Esophagus muscularis mucosa (tissue), 4 donors: ENCODE results near the gene SPG11. TPM values are rescaled to one million over a fixed set of nuclear protein-coding genes. Genes with fewer than 3 reads are reported as not detected.
"Not testable (repeated sequence)": the region's sequence is repeated elsewhere in the genome, so short reads cannot be mapped to it uniquely, and the experiment has no call there.

Experiments used
- DNase-seq: peaks from one replicate; pipeline ENCODE4 v3.0.0-alpha.2; 2017; ENCODE audit errors: extremely low spot score
- H3K27ac ChIP-seq, 4 donors: fragments of 200-600 bp; sonication (generic); replicated peaks in 1 of 4; 1 replicate in 3 of 4; 2 replicates in 1 of 4; pipeline ENCODE4 v1.5.1; 2016 to 2019; ENCODE audit warnings: mild to moderate bottlenecking in 1 of 4
- H3K27me3 ChIP-seq, 4 donors: fragments of 200-600 bp; sonication (generic); one replicate each; pipeline versions ENCODE4 v1.5.1 to v1.6.0; 2016 to 2019
- H3K36me3 ChIP-seq, 4 donors: fragments of 200-600 bp; sonication (generic); one replicate each; pipeline ENCODE4 v1.5.1; 2016 to 2019
- H3K4me1 ChIP-seq, 4 donors: fragments of 200-600 bp; sonication (generic); one replicate each; pipeline ENCODE4 v1.5.1; 2016 to 2019
- H3K4me3 ChIP-seq, 4 donors: fragments of 200-600 bp; sonication (generic); 1 replicate in 2 of 4; 2 replicates in 2 of 4; pipeline ENCODE4 v1.5.1; 2016 to 2019; ENCODE audit warnings: mild to moderate bottlenecking in 4 of 4, moderate library complexity in 1 of 4
- H3K9me3 ChIP-seq, 4 donors: fragments of 200-600 bp; sonication (generic); 1 replicate in 3 of 4; 2 replicates in 1 of 4; pipeline ENCODE4 v1.5.1; 2016 to 2019
- CTCF ChIP-seq, 3 experiments: fragments of 200-600 bp in 2 of 3; fragments of 450-650 bp in 1 of 3; sonication (generic) in 2 of 3; IDR thresholded peaks; one replicate each; pipeline ENCODE4 v1.5.1; 2017 to 2019; ENCODE audit warnings: antibody characterized with exemption in 3 of 3, mild to moderate bottlenecking in 2 of 3, moderate library complexity in 1 of 3
- EP300 ChIP-seq: sonication (generic); formaldehyde crosslinking; IDR thresholded peaks from one replicate; pipeline ENCODE4 v1.6.1; 2017; ENCODE audit warnings: antibody characterized with exemption
- POLR2A ChIP-seq: fragments of 450-650 bp; IDR thresholded peaks from one replicate; pipeline ENCODE4 v1.6.1; 2017; ENCODE audit warnings: antibody characterized with exemption, moderate library complexity, mild to moderate bottlenecking, low read depth
- POLR2AphosphoS5 ChIP-seq, 2 donors: sonication (generic); formaldehyde crosslinking; IDR thresholded peaks; one replicate each; pipeline ENCODE4 v1.6.1; 2017; ENCODE audit warnings: antibody characterized with exemption in 2 of 2
- WGBS: methylation state at CpG from one replicate; pipeline ENCODE4 v1.1.5; 2018; 5-methylcytosine and 5-hydroxymethylcytosine counted together
- intact Hi-C: fragments of 100-400 bp; cut with DNase I; formaldehyde crosslinking; loops from one replicate; pipeline ENCODE4 v1.15.1; 2023
- total RNA-seq, 4 donors: library from RNA; depleted of rRNA; stranded (reverse); fragments of >200 nt; gene quantifications; one replicate each; pipeline versions ENCODE4 v1.1.0 to v1.2.1, GENCODE V29; 2016

The SPG11 gene
- total RNA-seq, 4 donors from 2014 or later = 40.4 to 80.6 (median 55.2) TPM

- TF ChIP-seq CTCF (IDR thresholded peaks at IDR 0.05) (no peak), EP300 (no peak), POLR2AphosphoS5 (IDR thresholded peaks at IDR 0.05) (no peak), POLR2A (no peak)
- 98% methylated on average over 4 of the region's 4 CpGs for WGBS
- Histone ChIP-seq H3K4me3 (no peak overlapping the region), H3K36me3 (peaks cover 66 to 100% (median 92%) of the 10 kb centered on the region in 4 donors), H3K9me3 (peaks cover 0 to 5% (median 2%) of the 10 kb centered on the region in 4 donors), H3K27ac (no peak overlapping the region), H3K4me1 (no peaks in the 10 kb centered on the region), H3K27me3 (no peaks in the 10 kb centered on the region)
- intact Hi-C loops = no loop called here
- no peak for DNase-seq
Measured at GRCh38 chr15:44566155-44566540, 97.3 kb downstream of the SPG11 start.

- intact Hi-C loops = no loop called here
- WGBS = 100% methylated on average over 7 of the region's 8 CpGs
- Histone ChIP-seq H3K27me3 (no peaks in the 10 kb centered on the region), H3K4me1 (no peaks in the 10 kb centered on the region), H3K27ac (no peak overlapping the region), H3K36me3 (peaks cover 70 to 100% (median 93%) of the 10 kb centered on the region in 4 donors), H3K9me3 (peaks cover 0 to 5% (median 2%) of the 10 kb centered on the region in 4 donors), H3K4me3 (no peak overlapping the region)
- TF ChIP-seq POLR2A (no peak), CTCF (IDR thresholded peaks at IDR 0.05) (no peak), POLR2AphosphoS5 (IDR thresholded peaks at IDR 0.05) (no peak), EP300 (no peak)
- DNase-seq = no peak
Measured at GRCh38 chr15:44565387-44566154, 97.9 kb downstream of the SPG11 start.

- H3K27ac ChIP-seq, DNase-seq, intact Hi-C loops, H3K4me1 ChIP-seq, H3K4me3 ChIP-seq, H3K27me3 ChIP-seq, H3K9me3 ChIP-seq: not testable (repeated sequence)
- peaks cover 83 to 100% (median 98%) of the 10 kb centered on the region in 4 donors for H3K36me3 ChIP-seq
Measured at GRCh38 chr15:44560926-44561325, 102.5 kb downstream of the SPG11 start.

- WGBS = 86% methylated on average over 4 of the region's 4 CpGs
- Histone ChIP-seq H3K27ac (no peak overlapping the region), H3K9me3 (no peaks in the 10 kb centered on the region), H3K4me1 (peaks cover 0 to 18% (median 14%) of the 10 kb centered on the region in 4 donors), H3K4me3 (no peak overlapping the region), H3K36me3 (peaks cover 63 to 93% (median 85%) of the 10 kb centered on the region in 4 donors), H3K27me3 (no peaks in the 10 kb centered on the region)
- TF ChIP-seq POLR2AphosphoS5 (IDR thresholded peaks at IDR 0.05) (no peak), POLR2A (no peak), EP300 (no peak), CTCF (IDR thresholded peaks at IDR 0.05) (no peak)
- intact Hi-C loops = no loop called here
- no peak for DNase-seq
Measured at GRCh38 chr15:44554934-44555723, 108.3 kb downstream of the SPG11 start.

- intact Hi-C loops = no loop called here
- no peak overlapping the region for H3K27ac ChIP-seq
- H3K27me3 ChIP-seq = no peaks in the 10 kb centered on the region
- H3K36me3 ChIP-seq = peaks cover 31 to 57% (median 45%) of the 10 kb centered on the region in 4 donors
- H3K9me3 ChIP-seq = no peaks in the 10 kb centered on the region
- H3K4me1 ChIP-seq = peaks cover 15 to 32% (median 28%) of the 10 kb centered on the region in 4 donors
- DNase-seq = no peak
- no peak for TF ChIP-seq POLR2A
- 92% methylated on average over 4 of the region's 4 CpGs for WGBS
- no peak overlapping the region for H3K4me3 ChIP-seq
Measured at GRCh38 chr15:44550734-44551133, 112.7 kb downstream of the SPG11 start.
